ENCODE results near the gene STAG3.
"Not testable (repeated sequence)": the region's sequence is repeated elsewhere in the genome, so short reads cannot be mapped to it uniquely, and the experiment has no call there.

Gene STAG3

DNA sequence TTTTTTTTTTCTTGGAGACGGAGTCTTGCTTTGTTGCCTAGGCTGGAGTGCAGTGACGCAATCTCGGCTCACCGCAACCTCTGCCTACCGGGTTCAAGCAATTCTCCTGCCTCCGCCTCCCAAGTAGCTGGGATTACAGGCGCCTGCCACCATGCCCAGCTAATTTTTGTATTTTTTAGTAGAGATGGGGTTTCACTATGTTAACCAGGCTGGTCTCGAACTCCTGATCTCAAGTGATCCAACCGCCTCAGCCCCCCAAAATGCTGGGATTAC is 69.1 kb downstream of the STAG3 start:
- DNase-seq (ENCODE audit: low spot score); in situ Hi-C loops (cut with MboI; ENCODE audit: low sequenced_read_pairs, unreplicated experiment): not testable (repeated sequence)

DNA sequence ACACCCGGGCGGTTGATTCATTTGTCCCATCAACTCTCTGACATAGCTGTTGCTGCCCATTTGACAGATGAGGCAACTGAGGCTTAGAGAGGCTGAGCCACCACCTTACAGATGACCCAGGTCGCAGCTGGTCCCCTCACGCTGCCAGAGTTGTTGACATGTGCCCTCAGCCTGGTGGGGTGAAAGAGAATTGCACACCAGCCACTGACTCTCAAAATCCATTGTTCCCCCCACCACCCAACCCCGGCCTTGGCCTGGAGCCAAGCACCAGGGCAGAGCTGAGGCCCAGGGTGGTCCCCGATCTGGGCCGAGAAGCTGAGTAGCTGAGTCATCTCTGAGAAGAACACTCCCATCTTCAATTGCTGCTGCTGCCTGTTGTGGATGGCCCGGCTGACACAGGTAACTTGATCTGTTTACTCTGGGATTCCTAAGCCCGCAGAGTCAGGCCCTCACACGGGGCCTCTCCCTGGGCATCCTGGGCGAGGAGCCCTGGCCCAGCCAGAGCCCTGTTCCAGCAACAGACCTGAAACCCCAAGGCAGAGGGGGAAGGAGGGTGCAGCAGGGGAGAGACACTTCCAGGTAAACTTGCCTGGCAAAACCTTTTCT is 69.5 kb downstream of the STAG3 start:
- in situ Hi-C loops (cut with MboI; ENCODE audit: low sequenced_read_pairs, unreplicated experiment) = no loop called here
- DNase-seq (ENCODE audit: low spot score) = no peak
- TF ChIP-seq, protein P1, sequence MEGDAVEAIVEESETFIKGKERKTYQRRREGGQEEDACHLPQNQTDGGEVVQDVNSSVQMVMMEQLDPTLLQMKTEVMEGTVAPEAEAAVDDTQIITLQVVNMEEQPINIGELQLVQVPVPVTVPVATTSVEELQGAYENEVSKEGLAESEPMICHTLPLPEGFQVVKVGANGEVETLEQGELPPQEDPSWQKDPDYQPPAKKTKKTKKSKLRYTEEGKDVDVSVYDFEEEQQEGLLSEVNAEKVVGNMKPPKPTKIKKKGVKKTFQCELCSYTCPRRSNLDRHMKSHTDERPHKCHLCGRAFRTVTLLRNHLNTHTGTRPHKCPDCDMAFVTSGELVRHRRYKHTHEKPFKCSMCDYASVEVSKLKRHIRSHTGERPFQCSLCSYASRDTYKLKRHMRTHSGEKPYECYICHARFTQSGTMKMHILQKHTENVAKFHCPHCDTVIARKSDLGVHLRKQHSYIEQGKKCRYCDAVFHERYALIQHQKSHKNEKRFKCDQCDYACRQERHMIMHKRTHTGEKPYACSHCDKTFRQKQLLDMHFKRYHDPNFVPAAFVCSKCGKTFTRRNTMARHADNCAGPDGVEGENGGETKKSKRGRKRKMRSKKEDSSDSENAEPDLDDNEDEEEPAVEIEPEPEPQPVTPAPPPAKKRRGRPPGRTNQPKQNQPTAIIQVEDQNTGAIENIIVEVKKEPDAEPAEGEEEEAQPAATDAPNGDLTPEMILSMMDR (IDR thresholded peaks at IDR 0.05; ENCODE audit: borderline replicate concordance, control extremely low read depth, extremely low read depth, insufficient read depth, missing control alignments) = no peak

- TF ChIP-seq, protein P1 (IDR thresholded peaks at IDR 0.05; ENCODE audit: borderline replicate concordance, control extremely low read depth, extremely low read depth, insufficient read depth, missing control alignments) = no peak
- DNase-seq (ENCODE audit: low spot score) = no peak
- in situ Hi-C loops (cut with MboI; ENCODE audit: low sequenced_read_pairs, unreplicated experiment) = no loop called here
Observed at GRCh38 chr7:100248483-100248882, 70.8 kb downstream of the STAG3 start.

DNA sequence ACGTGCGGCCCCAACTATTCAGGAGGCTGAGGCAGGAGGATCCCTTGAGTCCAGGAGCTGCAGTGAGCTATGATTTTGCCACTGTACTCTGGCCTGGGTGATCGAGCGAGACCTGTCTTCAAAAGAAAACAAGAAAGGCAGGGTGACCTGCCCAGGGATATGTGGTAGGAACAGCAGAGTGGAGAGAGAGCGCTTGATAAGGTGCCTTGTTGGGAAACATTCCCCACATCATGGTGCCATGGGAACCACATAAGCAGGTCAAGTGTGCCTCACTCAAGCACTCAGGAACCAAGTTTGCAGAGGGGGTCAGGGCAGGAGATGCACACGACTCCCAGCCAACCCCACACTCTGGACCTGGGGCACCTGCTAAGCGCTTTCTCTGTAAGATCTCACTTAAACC is 79.3 kb downstream of the STAG3 start:
- no peak for DNase-seq (ENCODE audit: low spot score)
- TF ChIP-seq, protein P1 (IDR thresholded peaks at IDR 0.05; ENCODE audit: borderline replicate concordance, control extremely low read depth, extremely low read depth, insufficient read depth, missing control alignments) = no peak
- in situ Hi-C loops (cut with MboI; ENCODE audit: low sequenced_read_pairs, unreplicated experiment) = no loop called here

DNA sequence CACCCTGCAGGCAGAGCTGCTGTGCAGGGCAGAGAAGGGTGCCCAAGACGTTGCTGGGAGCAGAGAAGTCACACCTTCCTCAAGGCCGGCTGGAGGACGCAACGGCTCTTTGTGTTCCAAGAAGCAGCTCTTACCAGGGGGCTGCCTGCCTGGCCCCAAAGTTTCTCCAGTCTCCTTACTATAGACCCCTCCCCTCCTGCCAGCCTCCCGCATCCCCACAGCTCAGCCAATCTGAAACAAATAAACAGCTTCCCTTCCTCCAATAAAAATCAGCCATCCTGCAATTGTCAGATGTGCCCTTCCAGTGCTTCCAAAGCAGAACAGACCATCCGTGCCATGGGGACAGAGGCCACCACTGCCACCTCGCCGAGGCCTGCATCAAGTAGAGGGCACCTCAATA is 82.3 kb downstream of the STAG3 start:
- in situ Hi-C loops (cut with MboI; ENCODE audit: low sequenced_read_pairs, unreplicated experiment); DNase-seq (ENCODE audit: low spot score): not testable (repeated sequence)

- in situ Hi-C loops (cut with MboI; ENCODE audit: low sequenced_read_pairs, unreplicated experiment); DNase-seq (ENCODE audit: low spot score): not testable (repeated sequence)
Observed at GRCh38 chr7:100262896-100263295, 85.2 kb downstream of the STAG3 start.
